Right lobe of liver (tissue), 4 donors: Measurements from ENCODE around the gene ADRM1.

Experiments used
- POLR2A ChIP-seq: fragments of 450-650 bp; IDR thresholded peaks from one replicate; pipeline ENCODE4 v1.6.1; 2017; ENCODE audit warnings: antibody characterized with exemption, mild to moderate bottlenecking
- TF ChIP-seq, protein P1 (sequence below), 4 donors: fragments of 200-600 bp in 3 of 4; fragments of 450-650 bp in 1 of 4; IDR thresholded peaks; one replicate each; pipeline versions ENCODE4 v1.5.1 to v1.8.0; 2016 to 2022; ENCODE audit warnings: antibody characterized with exemption in 4 of 4, mild to moderate bottlenecking in 2 of 4
- donor health status: DM: no; HTN: no; CAD: no.
- donor health status: DM: no; HTN: no; CAD: no.
- donor health status: DM: no; HTN: yes; CAD: no.

DNA sequence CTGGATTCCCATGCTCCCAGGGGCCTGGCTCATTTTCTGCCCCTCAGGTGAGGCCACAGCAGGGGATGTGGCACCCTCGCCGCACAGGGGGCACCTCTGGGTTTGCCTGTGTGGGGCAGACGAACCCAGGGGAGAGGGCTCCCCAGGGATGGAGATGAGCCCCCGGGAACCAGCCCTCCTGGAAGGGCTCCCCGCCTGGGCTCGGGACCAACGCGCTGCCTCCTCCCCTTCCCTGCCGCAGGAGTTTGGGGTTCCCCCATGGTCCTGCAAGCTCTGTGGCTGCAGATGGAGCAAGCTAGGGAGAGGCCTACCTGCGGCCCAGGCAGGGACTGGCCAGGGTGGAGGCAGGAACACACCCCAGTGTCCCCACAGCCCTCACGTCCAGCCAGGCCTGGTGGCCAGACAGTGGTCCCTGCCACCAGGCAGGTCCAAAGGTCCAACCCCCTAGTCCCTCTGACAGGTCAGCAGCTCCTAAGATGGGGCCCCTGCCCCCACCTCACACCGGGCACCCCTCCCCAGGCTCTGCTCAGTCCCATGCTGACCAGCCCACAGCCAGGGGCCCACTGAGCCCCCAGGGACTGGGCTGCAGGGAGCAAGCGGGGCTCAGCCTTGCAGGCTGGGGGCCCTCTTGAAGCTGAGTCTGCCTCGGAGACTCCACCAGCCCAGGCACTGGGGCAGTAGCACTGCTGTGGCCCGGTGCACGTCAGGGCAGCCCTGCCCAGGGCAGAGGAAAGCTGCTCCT, 50.7 kb downstream of the ADRM1 start:
- TF ChIP-seq, protein P1, sequence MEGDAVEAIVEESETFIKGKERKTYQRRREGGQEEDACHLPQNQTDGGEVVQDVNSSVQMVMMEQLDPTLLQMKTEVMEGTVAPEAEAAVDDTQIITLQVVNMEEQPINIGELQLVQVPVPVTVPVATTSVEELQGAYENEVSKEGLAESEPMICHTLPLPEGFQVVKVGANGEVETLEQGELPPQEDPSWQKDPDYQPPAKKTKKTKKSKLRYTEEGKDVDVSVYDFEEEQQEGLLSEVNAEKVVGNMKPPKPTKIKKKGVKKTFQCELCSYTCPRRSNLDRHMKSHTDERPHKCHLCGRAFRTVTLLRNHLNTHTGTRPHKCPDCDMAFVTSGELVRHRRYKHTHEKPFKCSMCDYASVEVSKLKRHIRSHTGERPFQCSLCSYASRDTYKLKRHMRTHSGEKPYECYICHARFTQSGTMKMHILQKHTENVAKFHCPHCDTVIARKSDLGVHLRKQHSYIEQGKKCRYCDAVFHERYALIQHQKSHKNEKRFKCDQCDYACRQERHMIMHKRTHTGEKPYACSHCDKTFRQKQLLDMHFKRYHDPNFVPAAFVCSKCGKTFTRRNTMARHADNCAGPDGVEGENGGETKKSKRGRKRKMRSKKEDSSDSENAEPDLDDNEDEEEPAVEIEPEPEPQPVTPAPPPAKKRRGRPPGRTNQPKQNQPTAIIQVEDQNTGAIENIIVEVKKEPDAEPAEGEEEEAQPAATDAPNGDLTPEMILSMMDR (IDR thresholded peaks at IDR 0.05) = no peak
- no peak for TF ChIP-seq POLR2A
